Measurements from ENCODE around the gene ARID5A.
"Not testable (repeated sequence)": the region's sequence is repeated elsewhere in the genome, so short reads cannot be mapped to it uniquely, and the experiment has no call there.

GRCh38 chr2:96553957-96554292, 17.4 kb downstream of the ARID5A start:
- not testable (repeated sequence) for TF ChIP-seq POLR2AphosphoS5 (IDR thresholded peaks at IDR 0.05; ENCODE audit: borderline replicate concordance, low read depth, low read length); EZH2 (IDR thresholded peaks at IDR 0.05)

Measured in SK-N-MC (cell line).